GM12873 (cell line): ENCODE data around the gene WDR48.

ENCODE experiments used
- TF ChIP-seq, protein P1 (sequence below): IDR thresholded peaks from 2 replicates; pipeline ENCODE4 v1.5.1; 2012; ENCODE audit warnings: low read depth, mild to moderate bottlenecking, moderate library complexity, low read length, control low read depth; ENCODE audit not compliant: insufficient read depth; ENCODE audit errors: missing control alignments

Gene WDR48

DNA sequence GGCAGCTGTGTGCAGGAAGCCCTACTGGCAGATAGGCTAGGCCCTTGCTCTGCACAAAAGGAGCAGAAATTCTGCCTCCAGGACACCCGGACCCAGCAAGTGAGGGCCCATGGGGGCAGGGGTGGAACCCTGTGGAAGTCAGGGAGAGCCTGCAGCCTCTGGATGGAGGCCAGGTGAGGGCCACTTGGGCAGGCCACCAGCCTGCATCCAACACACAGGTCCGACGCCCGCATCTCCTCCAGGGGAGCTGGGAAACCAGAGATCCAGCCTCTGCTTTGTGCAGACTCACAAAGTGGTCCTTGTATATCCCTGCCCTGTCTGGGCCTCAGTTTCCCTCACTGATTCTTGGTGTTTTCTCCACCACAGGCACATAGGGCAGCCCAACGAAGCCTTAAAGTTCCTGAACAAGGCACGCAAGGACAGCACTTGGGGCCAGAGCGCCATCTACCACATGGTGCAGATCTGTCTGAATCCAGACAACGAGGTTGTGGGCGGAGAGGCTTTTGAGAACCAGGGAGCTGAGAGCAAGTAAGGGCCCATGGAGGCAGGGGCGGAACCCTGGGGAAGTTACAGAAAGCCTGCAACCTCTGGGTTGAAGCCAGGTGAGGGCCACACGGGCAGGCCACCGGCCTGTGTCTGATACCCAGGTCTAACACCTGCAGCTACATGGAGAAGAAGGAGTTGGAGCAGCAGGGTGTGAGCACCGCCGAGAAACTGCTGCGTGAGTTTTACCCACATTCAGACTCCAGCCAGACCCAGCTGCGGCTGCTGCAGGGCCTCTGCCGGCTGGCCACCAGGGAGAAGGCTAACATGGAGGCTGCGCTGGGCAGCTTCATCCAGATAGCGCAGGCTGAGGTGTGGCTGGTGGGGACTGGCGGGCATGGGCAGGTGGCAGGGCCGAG lies 85.0 kb downstream of the WDR48 start:
- TF ChIP-seq, protein P1, sequence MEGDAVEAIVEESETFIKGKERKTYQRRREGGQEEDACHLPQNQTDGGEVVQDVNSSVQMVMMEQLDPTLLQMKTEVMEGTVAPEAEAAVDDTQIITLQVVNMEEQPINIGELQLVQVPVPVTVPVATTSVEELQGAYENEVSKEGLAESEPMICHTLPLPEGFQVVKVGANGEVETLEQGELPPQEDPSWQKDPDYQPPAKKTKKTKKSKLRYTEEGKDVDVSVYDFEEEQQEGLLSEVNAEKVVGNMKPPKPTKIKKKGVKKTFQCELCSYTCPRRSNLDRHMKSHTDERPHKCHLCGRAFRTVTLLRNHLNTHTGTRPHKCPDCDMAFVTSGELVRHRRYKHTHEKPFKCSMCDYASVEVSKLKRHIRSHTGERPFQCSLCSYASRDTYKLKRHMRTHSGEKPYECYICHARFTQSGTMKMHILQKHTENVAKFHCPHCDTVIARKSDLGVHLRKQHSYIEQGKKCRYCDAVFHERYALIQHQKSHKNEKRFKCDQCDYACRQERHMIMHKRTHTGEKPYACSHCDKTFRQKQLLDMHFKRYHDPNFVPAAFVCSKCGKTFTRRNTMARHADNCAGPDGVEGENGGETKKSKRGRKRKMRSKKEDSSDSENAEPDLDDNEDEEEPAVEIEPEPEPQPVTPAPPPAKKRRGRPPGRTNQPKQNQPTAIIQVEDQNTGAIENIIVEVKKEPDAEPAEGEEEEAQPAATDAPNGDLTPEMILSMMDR = no peak

DNA sequence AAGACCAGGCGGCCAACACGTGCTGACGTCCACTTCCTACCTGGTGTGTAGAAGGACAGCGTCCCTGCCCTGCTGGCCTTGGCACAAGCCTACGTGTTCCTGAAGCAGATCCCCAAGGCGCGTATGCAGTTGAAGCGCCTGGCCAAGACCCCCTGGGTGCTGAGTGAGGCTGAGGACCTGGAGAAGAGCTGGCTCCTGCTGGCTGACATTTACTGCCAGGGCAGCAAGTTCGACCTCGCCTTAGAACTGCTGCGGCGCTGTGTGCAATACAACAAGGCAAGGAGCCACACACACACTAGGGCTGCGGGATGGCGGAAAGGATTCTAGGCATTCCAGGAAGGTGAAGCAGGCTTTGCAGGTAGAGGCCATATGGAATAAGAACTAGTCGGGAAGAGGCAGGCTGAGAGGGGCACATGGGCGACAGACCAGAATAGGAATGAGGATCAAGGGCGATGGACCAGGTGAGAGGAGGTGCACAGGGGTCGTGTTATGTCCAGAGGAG lies 85.7 kb downstream of the WDR48 start:
- TF ChIP-seq, protein P1 = no peak

DNA sequence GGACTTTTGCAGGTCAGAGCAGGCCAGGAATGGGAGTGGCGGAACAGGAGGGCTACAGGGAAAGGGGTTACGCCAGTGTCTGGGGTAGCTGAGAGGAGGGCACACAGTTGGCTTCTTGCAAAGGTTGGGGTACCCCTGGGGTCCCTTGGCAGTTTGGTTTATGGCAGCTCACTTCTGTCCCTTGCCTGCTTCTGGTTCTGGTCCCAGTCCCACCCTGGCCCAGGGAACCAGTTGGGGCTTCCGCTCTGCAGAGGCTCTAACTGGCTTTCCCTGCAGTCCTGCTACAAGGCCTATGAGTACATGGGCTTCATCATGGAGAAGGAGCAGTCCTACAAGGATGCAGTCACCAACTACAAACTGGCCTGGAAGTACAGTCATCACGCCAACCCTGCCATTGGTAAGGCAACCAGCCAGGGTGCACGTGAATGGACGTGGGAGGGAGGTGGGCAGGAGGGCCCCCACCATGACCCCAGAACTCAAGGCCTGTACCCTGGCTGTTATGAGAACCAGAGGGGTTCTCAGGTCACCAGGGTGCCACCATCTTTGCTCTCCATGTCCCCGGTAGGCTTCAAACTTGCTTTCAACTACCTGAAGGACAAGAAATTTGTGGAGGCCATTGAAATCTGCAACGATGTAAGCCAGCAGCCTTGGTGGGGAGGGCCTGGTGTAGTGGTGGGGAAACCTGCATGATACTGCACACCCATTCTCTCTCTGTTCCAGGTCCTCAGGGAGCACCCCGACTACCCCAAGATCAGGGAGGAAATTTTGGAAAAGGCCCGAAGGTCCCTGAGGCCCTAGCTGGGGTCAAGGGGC lies 86.4 kb downstream of the WDR48 start:
- TF ChIP-seq, protein P1 = no peak

DNA sequence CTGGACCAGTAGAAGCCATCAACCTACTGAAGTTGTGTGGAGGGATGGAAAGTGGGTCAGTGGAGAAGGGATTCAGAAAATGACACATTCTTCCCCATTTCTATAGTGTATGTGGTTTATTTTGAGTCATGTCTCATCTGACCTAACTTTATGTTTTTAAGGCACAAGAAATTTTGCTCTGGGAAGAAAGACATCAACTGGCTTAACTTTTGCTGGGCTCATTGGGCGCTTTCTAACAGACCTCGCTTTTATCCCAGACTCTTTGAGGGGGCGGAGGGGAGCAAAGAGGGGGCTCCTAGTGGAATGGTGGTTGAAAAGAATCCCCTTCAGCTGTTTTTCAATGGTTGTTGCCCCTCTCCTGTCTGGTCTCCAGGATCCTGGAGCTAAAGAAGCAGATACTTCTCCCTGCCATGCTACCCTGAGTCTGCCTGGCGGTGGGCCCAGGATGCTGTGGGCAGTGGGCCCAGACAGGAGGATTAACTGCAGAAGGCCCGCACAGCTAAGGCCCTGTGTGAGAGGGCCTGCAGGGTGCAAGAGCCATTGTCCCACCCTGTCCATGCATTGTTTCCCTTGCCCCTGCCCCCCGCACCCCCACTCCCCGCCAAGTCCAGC lies 87.1 kb downstream of the WDR48 start:
- TF ChIP-seq, protein P1 = no peak

DNA sequence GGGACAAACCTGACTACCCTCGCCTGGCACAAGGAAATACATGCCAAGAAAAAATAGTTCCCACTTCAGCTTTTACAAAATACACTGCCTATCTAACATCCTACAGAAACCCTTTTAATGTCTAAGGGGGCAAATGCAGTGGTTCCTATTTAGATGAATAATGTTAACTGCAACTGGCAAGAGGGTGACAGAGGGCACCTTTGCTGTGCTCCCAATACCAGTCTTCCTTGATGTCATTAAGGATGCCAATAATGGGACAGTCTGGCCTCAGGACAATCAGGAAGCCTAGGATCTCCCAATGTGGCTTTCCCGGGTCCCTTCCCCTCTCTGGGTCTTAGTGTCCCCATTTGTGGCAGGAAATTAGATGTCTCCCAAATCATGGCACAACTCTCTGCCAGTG lies 87.6 kb downstream of the WDR48 start:
- TF ChIP-seq, protein P1 = no peak

DNA sequence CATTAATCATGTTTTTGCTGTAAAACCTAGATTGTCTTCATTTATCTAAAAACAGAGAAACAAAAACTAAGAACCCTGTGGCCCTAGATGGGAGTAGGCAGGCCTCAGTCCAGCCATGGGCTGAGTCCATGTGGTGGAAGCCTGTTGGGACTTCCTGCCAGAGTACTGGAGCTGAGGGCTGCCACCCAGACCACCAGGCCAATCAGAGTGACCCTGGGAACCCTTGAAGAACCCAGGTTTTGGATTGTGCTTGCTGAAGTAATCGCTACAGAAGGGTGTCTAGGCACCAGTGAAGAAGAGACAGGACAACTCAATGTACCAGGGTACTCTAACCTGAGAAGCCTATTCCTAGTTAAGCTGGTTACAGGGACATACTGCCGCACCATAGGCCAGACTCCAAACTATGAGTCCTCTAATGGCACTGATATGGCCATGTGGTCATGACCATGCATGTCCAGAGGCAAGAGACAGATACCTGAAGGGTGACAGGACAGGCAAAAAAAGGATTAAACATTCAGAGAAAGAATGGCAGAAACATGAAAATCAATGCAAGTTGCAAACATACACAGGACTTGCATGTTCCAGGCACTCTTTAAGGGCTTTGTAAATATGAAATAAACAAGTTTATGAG lies 88.6 kb downstream of the WDR48 start:
- TF ChIP-seq, protein P1 = no peak
